H1 (cell line): ENCODE results near the gene DPF1. TPM values are rescaled to one million over a fixed set of nuclear protein-coding genes. Genes with fewer than 3 reads are reported as not detected.

Experiments
- ASH2L ChIP-seq: fragments of 200-600, 300-600 bp; sonication (generic); IDR thresholded peaks from one replicate; pipeline ENCODE4 v1.7.1; 2017; ENCODE audit warnings: low read length
- BACH1 ChIP-seq: IDR thresholded peaks from 2 replicates; pipeline ENCODE4 v1.6.1; 2012; ENCODE audit warnings: low read length, improper control_type of control experiment
- CHD7 ChIP-seq: fragments of 300-600 bp; sonication (generic); IDR thresholded peaks from 2 replicates; pipeline ENCODE4 v1.7.1; 2012; ENCODE audit warnings: low read length, moderate library complexity, mild to moderate bottlenecking, inconsistent platforms; ENCODE audit not compliant: insufficient replicate concordance
- MAX ChIP-seq: IDR thresholded peaks from 2 replicates; pipeline ENCODE4 v1.6.1; 2012; ENCODE audit warnings: inconsistent platforms
- PHF8 ChIP-seq: fragments of 200-600 bp; sonication (generic); conservative IDR thresholded peaks from 2 replicates; pipeline ENCODE4 v1.7.1; 2012; ENCODE audit warnings: low read depth, mild to moderate bottlenecking, inconsistent platforms, low read length, moderate library complexity
- SP2 ChIP-seq: IDR thresholded peaks from 2 replicates; pipeline ENCODE4 v1.6.1; 2012; ENCODE audit warnings: mild to moderate bottlenecking, low read length, inconsistent platforms
- SRF ChIP-seq: IDR thresholded peaks from 2 replicates; pipeline ENCODE4 v1.6.1; 2011; ENCODE audit warnings: mild to moderate bottlenecking, low read depth, low read length, moderate library complexity
- TAF1 ChIP-seq: IDR thresholded peaks from 2 replicates; pipeline ENCODE4 v1.6.1; 2011; ENCODE audit warnings: mild to moderate bottlenecking, low read depth, low read length
- TCF12 ChIP-seq: IDR thresholded peaks from 2 replicates; pipeline ENCODE4 v1.6.1; 2011; ENCODE audit warnings: low read depth, mild to moderate bottlenecking, low read length
- polyA plus RNA-seq, 7 experiments: library from polyadenylated mRNA; depleted of rRNA in 3 of 7; stranded (reverse) in 5 of 7; unstranded in 2 of 7; fragments of >200 nt in 5 of 7; fragments of 200-250 nt in 2 of 7; gene quantifications; 1 replicate in 5 of 7; 2 replicates in 1 of 7; 4 replicates in 1 of 7; pipeline versions ENCODE4 v1.2.1 to v1.2.3, GENCODE V29; 2011 to 2013; ENCODE audit warnings: missing spikeins in 2 of 7, mixed read lengths in 2 of 7
- total RNA-seq: library from RNA; stranded (reverse); fragmentation: NEBNext Ultra II Directional; extraction: Animal tissue kit (Norgen Biotek cat#: 25700); gene quantifications from 2 replicates; pipeline ENCODE4 v1.2.1, GENCODE V29; 2021

The DPF1 gene
- total and polyA plus RNA-seq, 2 of the 8 experiments (the other 6 are each of a cell fraction or from before 2014, with no cell fraction given), result 12.9 to 15.6 TPM

DNA sequence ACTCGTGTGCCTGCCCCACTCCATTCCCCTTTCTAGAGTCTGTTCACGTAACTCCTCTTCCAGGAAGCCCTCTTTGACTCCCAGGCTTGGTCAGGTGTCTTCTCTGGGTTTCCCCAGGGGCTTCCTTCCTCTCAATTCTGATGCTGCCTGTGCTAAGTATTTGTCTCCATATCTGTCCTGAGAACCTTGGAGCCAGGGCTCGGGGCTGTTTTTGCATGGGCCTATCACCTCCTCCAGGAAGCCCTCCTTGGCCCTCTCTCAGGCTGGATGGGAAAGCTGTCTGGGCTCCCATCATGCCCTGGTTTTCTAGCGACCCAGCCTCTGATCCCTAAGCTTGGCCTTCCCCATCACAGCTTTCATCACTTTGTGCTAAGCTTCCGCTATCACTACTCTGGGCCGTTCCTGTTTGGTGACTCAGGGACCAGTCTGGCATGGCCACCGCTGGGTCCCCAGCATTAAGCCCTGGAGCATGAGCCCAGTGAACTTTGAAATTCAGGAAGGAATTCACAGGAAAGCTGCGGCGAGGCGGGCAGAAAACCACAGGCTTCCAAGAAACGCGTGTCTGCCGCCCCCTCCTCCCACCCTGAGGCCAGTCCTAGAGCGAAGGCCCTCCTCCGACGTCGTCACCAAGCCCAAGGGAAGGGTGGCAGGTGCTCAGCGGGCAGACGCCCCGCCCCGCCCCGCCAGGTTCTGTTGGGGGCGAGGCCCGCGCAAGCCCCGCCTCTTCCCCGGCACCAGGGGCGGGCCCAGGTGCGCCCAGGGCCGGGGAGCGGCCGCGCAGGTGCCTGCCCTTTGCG is 39.9 kb upstream of the DPF1 start (continued):
- TF ChIP-seq CHD7 (no peak), BACH1 (no peak), PHF8 (no peak; the same call in 1 of the 2 replicates), SP2 (no peak), TCF12 (no peak), MAX (peak; percentile 56; the same call in 1 of the 2 replicates), TAF1 (no peak), ASH2L (peak; percentile 64), SRF (no peak)
